ENCODE results near the gene ROPN1B.
A peak's percentile ranks its signal among the peaks of the same experiment; 100 is the strongest.
"Not testable (repeated sequence)": the region's sequence is repeated elsewhere in the genome, so short reads cannot be mapped to it uniquely, and the experiment has no call there.

The ROPN1B gene

DNA sequence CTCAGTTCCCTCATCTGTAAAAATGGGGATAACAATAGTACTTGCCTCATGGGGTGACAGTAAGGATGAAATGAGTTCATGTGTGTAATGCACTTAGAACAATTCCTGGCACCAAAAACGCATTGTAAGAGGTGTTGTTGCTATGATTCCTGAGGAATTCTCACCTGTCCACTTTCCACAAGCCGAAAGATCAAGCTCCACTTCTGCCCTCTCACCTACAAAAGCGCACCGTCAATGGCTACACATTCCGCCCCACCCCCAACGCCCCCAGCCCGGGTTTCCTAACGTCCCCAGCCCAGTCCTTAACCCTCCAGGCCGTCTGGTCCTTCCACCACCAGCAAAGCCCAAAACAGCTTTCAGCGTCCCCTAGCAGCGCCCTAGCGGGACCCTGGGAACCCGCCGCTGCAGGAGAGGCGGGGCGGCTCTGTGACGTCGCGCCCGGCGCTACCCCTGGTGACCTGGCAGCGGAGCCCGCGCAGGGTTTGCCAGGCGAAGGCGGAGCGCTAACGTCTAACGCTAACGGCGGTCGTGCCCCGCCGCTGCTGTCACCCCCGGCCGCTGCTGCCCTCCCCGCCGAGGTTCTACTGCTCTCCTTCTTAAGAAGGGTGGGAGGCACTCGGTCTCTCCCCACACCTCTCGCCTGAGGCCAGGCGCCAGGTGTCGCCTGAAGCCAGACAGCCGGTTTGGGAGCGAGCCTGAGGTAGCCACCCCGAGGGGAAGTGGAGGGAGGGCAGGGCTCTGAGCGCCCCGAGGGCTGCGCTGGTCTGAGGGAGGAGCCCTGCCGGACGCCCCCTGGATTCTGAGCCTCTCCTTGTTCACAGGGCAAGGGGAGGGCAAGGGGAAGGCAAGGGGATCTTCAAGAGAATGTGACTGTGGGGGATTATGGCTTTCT is at the start of gene ROPN1B:
Gene ROPN1B, plus strand, starts transcription at position 478 of the 892 bp plus-strand sequence. CDS start 2,877 bp downstream, outside the sequence.
- not testable (repeated sequence) for DNase-seq (ENCODE audit: low read depth)

DNA sequence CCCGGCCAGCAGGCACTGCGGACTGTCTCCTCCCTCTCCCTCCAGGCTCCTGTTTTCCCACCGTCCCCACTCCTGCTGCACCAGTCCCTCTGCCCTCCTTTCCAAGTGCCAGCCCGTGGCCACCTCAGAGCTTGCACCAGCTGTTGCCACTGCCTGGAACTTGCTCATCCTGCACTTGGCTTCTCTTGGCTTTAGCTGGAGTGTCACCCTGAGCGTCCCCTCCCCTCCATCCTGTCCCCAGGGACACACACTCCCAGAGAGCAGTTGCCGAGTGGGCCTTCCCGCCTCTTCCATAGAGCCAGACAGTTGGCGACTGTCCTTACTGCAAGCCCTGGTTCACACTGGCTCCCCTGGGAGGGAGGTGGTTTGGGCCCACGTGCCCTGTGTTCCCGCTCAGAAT is 48.8 kb upstream of the ROPN1B start:
- not testable (repeated sequence) for DNase-seq (ENCODE audit: low read depth)

DNA sequence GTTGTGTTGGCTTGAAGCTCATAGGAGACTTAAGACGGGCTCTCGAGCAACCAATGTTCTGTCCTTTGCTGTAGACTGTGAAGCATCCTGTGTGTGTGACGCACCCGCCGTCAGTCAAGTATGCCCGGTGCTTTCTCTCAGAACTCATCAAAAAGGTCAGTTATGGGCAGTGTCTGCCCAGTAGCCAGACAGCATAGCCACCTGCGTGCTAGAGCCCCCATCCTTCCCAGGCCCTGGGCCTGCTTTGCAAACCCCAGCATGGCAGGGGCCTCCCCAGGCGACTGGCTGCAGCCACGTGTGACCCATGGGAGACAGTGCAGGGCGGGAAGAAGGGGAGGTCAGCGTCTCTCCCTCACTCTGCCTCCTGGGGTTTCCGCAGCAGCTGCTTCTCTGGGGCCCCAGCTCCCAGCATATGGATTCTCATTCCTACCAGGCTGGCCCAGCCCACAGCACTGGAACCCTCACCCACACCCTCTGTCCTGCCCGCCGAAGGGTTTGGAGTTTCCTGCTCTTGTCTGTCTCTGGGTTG is 48.2 kb upstream of the ROPN1B start:
- not testable (repeated sequence) for DNase-seq (ENCODE audit: low read depth)

DNA sequence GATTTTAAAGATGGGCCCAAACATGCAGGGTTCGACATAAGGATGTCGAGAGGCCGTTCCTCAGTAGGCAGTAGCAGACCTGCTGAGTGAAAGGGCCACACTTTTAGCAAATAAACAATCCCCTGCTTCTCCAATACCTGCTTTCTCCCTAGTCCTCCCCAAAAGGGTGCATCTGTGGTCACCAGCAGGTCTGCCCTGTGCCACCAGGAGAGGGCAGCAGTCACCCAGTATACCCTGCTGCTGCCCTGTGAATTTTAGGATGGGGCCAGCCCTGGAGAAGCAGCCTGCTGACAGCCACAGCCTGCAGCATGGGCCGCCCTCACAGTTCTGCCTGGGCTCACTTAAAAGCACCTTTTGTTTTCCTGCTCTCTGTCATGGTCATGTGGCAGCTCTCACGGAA is 47.3 kb upstream of the ROPN1B start:
- DNase-seq (ENCODE audit: low read depth), result peak; percentile 34

DNA sequence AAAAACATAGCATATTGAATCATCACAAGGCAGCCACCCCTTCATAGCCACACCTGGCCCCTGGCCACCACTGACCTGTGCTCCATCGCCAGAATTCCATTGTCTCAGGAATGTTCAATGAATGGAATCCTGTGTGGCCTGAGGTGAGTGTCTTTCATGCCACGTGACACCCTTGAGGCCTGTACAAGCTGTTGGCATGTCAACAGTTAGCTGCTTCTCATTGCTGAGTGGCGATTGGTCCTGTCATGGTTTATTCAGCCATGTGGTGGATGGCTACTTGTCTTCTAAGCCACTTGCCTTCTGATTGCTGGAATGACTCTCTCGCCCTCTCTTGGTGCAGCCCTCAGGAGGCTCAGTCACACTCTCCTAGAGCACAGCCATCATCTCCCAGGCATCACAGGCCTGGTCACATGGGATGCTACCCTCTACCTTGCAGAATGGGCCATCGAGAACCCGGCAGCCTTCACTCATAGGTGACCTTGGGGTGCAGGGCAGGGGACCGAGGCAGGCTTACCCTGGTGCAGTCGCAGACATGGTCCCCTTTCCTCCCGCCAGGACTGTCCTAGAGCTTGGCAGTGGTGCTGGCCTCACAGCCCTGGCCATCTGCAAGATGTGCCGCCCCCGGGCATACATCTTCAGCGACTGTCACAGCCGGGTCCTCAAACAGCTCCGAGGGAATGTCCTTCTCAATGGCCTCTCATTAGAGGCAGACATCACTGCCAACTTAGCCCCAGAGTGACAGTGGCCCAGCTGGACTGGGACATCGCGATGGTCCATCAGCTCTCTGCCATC is 45.5 kb upstream of the ROPN1B start:
- DNase-seq (ENCODE audit: low read depth), result not testable (repeated sequence)

DNA sequence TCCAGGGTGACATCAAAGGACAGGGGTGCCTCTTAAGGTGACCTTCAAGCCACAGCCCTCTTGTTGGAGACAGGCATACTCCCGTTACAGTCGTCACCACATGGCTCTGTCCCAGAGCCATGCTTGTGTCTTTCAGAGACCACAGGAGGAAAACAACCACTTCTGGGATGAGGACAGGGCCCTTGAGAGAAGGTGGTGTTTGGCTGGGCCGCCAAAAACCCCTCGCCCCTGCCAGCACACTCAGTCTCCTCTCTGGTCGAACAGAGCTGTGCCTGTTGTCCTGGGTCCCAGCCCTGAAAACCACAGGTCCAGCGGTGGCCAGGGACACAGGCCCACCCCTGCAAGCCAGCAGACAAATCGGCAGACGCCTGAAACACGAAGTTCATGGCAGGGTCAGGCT is 44.7 kb upstream of the ROPN1B start:
- not testable (repeated sequence) for DNase-seq (ENCODE audit: low read depth)

DNA sequence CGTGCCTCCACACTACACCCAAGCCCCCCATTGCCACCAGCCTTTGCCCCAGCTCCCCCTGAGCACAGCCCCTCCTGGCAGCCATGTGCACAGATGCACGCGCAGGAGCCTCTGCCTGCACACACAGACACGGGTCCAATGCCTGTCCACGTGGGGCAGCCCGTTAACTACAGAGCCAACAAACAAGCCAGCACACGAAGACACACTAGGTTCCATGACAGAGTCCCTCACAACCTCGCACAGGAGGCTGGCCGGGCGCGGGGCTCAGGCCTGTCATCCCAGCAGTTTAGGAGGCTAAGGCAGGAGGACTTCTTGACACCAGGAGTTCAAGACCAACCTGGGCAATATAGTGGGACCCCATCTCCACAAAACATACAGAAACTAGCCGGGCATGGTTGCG is 43.3 kb upstream of the ROPN1B start:
- not testable (repeated sequence) for DNase-seq (ENCODE audit: low read depth)

DNA sequence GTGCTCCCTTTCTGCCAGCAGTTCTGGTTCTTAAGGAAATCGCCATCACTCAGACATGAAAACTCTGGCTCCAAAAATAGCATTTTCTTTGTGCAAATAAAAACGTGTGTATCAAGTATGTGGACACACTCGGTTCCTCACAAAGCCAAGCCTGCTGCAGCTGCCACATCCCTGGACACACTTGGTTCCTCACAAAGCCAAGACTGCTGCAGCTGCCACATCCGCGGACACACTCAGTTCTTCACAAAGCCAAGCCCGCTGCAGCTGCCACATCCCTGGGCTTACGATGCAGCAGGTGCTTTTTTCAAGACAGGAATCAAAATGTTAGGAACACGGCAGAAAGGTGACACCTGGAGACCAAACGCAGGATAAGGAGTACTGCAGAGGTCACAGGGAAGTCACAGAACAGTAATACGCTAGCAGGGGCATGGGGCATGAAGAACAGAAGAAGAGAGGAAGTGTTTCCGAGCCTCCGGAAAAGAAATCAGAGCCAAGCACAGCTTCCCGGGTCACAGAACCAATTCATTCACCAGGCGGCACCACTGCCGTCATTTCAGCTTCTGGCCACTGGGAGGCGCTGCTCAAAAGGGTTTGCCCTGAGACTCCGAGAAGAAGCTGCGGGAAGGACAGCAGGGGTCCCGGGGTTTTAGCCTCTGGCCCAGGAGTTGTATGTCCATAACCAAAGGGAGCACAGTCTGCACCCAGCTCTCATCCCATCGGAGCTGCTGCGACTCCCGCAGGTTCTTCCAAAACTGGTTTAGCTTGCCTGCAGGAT is 40.0 kb upstream of the ROPN1B start:
- peak; percentile 61 for DNase-seq (ENCODE audit: low read depth)

DNA sequence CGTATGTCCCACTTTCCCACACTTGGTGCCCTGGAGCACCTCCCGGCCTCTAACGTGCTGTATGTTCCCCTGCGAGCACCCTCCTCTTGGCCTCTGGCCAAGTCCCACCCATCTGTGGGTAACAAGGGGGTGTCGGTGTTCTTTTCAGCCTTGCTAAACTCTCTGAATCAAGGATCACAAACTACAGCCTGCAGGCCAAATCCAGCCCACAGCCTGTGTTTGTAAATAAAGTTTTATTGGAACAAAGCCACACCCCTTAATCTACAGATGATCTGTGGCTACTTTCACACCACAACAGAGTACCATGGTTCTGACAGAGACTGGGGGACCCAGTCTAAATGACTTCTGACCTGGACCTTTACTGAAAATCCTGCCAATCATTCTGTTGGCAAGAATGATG is 39.2 kb upstream of the ROPN1B start:
- not testable (repeated sequence) for DNase-seq (ENCODE audit: low read depth)

DNA sequence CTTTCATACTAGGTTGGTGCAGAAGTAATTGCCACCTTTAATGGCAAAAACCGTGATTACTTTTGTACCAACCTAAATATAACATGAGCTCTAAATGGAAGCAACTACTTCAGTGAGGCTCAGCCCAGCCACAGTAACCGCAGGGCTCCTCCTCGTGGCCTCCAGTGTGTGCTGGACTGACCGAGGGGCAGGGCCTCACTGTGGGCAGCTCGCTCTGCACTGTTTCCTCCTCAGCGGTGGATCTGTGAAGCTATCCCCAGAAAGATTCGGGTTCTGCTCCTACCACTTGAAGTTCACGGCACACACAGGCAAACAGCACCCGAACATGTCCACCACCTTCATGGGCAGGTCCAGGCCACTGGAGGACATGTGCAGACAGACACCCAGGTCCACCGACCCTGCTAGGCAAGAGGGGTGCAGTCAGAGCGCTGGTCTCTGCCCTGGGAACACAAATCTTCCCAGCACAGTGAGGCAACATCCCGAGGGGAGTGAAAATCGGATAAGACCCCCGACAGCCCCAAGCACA is 37.6 kb upstream of the ROPN1B start:
- not testable (repeated sequence) for DNase-seq (ENCODE audit: low read depth)

DNA sequence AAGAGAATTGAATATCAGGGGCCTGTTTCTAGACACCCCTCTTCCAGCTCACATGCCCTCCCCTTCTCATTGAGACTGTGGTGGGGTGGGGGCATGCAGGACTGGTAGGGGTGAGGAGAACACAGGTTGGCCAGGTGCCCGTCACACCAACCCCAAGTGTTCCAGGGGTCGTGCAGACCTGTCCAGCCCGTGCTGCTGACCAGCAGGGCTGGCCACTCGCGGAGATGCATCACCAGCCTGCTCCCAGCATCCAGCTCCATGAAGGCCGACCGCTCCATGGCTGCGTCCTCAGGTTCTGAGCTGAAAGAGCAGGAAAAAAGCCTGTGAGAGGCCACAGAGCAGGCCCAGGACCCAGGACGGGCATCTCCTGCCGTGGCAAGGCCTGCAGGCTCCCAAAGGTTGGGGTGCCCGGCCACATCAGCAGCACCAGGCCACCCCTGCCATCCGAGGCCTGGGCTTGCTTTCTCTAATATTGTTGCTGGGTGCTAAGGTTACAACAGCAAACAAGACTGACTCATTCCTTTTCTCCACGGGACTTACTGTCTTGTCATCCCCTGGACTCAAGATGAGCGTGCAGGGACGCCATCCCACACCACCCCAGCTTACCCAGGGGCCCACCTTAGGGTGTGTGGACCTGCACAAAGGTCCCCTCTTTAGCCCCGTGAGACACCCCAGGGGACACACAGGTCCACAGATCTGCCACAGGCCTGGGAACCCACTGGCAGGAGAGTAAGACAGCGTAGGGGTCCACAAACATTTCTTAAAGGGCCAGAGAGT is 35.4 kb upstream of the ROPN1B start:
- DNase-seq (ENCODE audit: low read depth), result not testable (repeated sequence)

DNA sequence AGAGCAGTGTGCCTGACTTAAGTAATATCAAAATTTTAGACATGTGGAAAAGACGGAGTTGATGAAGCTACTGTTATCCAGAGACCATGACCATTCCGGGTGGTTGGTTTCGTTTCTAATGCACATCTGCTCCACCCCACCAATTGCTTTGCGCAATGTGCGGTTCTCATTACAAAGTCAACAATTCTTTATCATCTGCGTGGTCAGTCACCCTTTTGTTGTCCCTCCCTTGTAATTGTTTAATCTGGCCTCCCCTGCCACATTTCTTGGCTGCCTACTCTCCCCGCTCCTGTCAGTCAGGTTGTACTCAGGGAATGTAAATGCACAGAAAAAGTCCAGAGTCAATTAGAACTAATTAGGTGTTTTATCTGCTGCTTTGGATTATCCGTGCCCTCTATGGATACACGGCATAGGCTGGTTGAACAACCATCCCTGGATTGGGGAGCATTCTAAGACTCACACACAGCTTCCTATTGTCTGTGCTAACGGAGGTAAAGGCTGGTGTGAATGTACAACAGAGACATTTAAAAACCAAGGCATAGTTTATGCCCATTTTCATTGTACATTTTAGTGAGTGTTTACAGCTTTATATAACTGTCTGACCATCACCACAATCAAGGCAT is 33.6 kb upstream of the ROPN1B start:
- not testable (repeated sequence) for DNase-seq (ENCODE audit: low read depth)

DNA sequence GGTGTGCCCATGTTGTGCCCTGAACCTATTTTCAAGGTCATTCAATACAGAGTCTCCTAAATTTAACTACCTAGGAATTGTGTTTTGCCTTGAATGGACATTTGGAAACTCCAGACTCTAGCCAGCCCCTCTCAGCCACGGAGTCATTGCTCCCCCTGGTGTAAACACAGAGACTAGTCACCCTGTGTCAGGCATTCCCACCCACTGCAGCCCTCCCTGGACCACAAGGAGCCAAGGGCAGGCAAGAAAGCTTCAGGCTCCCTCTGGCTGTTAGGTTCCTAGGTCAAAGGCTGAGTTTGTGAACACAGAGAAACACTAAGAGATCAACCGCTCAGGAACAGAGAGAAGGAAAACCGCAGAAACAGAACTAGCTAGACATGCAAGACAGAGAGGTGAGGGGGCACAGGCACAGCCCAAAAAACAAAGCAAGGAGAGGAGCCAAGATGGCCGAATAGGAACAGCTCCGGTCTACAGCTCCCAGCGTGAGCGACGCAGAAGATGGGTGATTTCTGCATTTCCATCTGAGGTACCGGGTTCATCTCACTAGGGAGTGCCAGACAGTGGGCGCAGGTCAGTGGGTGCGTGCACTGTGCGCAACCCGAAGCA is 32.7 kb upstream of the ROPN1B start:
- DNase-seq (ENCODE audit: low read depth), result not testable (repeated sequence)

DNA sequence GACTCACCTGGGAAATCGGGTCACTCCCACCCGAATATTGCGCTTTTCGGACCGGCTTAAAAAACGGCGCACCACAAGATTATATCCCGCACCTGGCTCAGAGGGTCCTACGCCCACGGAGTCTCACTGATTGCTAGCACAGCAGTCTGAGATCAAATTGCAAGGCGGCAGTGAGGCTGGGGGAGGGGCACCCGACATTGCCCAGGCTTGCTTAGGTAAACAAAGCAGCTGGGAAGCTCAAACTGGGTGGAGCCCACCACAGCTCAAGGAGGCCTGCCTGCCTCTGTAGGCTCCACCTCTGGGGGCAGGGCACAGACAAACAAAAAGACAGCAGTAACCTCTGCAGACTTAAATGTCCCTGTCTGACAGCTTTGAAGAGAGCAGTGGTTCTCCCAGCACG is 32.1 kb upstream of the ROPN1B start:
- not testable (repeated sequence) for DNase-seq (ENCODE audit: low read depth)

DNA sequence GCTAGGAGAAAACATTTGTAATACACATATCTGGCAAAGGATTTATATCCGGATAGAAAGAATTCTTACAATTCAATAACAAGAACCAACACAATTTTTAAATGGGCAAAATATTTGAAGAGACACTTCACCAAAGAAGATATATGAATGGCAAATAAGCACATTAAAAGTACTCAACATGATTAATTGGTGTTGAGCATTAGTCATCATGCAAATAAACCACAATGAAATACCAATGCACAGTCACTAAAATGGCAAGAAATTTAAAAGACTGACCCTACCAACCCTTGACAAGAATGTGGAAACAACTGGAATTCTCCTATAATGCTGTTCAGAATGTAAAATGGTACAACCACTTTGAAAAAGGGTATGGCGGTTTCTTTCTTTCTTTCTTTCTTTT is 21.2 kb upstream of the ROPN1B start:
- DNase-seq (ENCODE audit: low read depth), result not testable (repeated sequence)

DNA sequence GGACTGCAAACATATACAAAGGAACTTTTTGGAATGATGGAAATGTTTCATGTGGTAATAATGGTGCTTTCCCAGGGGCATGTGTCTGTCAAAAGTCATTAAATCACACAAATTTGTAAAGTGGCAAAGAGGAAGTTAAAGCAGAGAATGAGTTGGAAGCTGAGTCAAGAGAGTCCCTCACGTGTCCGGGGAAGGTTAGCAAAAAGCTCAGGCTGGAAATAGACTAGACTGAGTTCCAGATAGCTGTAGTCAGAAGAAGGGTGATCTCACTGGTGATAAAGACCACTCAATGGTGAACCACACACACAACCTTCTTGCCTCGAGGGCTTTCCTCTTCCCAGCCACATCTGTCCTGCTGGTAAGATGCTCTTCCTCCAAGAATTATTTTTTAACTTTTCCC is 20.1 kb upstream of the ROPN1B start:
- not testable (repeated sequence) for DNase-seq (ENCODE audit: low read depth)

DNA sequence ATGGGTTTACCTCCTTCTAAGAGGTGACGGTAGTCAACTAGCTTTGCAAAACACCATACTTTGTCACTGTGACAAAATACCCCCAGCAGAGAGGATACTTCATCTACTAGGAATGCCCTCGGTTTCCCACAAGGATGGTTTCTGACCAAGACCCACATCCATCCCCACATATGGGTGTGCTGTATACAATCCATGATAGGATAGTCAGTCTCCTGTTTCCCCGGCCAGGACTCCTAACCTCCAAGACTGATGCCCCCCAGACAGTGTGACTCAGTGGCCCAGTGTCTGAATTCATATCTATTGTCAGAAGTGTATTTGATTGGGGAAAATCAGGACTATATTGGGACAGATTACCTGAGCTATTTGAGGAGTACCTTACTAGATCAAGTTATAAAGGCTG is 17.8 kb upstream of the ROPN1B start:
- DNase-seq (ENCODE audit: low read depth), result not testable (repeated sequence)

DNA sequence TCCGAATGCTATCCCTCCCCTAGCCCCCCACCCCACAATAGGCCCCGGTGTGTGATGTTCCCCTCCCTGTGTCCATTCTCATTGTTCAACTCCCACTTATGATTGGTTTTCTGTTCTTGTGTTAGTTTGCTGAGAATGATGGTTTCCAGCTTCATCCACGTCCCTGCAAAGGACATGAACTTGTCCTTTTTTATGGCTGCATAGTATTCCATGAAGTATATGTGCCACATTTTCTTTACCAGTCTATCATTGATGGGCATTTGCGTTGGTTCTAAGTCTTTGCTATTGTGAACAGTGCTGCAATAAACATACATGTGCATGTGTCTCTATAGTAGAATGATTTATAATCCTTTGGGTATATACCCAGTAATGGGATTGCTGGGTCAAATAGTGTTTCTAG is 12.0 kb upstream of the ROPN1B start:
- DNase-seq (ENCODE audit: low read depth), result not testable (repeated sequence)

DNA sequence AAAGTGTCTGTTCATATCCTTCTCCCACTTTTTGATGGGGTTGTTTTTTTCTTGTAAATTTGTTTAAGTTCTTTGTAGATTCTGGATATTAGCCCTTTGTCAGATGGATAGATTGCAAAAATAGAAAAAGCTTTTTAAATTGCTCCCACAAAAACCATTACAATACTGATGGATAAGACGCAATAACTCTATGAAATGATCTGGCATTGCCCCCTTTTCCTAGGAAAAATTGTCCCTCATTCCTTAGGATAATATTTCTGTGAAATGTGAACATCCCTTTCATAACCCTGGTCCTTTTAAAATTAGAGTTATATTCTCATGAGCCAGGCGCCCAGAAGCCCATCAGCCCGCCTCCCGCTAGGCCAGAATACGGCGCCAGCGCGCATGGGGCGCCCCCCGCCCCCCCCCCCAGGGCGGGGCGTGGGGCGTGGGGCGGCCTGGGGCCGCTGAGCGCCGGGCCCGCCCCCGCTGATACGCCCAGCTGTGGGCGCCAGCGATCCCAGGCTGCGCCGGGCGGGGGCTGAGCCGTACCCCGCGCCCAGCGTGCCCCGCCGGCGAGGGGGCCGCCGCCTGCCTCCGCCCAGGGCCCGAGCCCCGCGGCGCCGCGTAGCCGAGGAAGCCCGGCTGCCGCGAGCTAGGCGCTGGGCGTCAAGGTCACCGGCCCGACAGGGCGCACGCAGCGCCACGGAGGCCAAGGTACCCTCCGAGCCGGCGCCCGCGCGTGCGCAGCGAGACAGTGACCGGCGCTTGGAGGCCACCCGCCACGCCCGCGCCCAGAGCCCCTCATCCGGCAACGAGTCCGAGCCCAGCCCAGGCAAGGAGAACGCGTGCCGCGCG is 11.1 kb upstream of the ROPN1B start:
- DNase-seq (ENCODE audit: low read depth), result no peak

Data from activated T-cell treated with anti-CD3 and anti-CD28 coated beads for 48 hours (primary cell).